ENCODE data around the gene PINK1. TPM values are rescaled to one million over a fixed set of nuclear protein-coding genes. Genes with fewer than 3 reads are reported as not detected.
A peak's percentile ranks its signal among the peaks of the same experiment; 100 is the strongest.

Gene PINK1
- total RNA-seq, 1 donor: 79.3 TPM

GRCh38 chr1:20588634-20589225 is 44.5 kb upstream of the PINK1 start, which contains the start of gene CDA:
TSS of gene CDA (plus strand) at chr1:20589097. CDS start at chr1:20589130, 33 bp downstream.
- DNase-seq (ENCODE audit: insufficient read length, low spot score, missing footprints): peak; percentile 56
- Histone ChIP-seq H3K4me2 (ENCODE audit: insufficient read depth, low read length) (peak within 1 kb of the TSS; percentile 63), H3K79me2 (ENCODE audit: insufficient read depth, low read length) (no peaks in the 10 kb centered on the region), H3K27me3 (ENCODE audit: insufficient read depth, low read length) (no peaks in the 10 kb centered on the region), H3K4me1 (ENCODE audit: insufficient read depth, low read length) (peaks cover 29% of the 10 kb centered on the region), H3K27ac (ENCODE audit: low read depth, low read length) (peak within 1 kb of the TSS; percentile 34), H4K20me1 (ENCODE audit: insufficient read depth, low read length) (no peaks in the 10 kb centered on the region), H3K9me3 (ENCODE audit: low read depth, low read length) (no peaks in the 10 kb centered on the region), H3K4me3 (ENCODE audit: insufficient read depth, low read length) (peak within 1 kb of the TSS; percentile 56), H2AFZ (ENCODE audit: low read length) (peak within 1 kb of the TSS; percentile 86), H3K36me3 (ENCODE audit: insufficient read depth, low read length) (no peaks in the 10 kb centered on the region)
- TF ChIP-seq, protein P1, sequence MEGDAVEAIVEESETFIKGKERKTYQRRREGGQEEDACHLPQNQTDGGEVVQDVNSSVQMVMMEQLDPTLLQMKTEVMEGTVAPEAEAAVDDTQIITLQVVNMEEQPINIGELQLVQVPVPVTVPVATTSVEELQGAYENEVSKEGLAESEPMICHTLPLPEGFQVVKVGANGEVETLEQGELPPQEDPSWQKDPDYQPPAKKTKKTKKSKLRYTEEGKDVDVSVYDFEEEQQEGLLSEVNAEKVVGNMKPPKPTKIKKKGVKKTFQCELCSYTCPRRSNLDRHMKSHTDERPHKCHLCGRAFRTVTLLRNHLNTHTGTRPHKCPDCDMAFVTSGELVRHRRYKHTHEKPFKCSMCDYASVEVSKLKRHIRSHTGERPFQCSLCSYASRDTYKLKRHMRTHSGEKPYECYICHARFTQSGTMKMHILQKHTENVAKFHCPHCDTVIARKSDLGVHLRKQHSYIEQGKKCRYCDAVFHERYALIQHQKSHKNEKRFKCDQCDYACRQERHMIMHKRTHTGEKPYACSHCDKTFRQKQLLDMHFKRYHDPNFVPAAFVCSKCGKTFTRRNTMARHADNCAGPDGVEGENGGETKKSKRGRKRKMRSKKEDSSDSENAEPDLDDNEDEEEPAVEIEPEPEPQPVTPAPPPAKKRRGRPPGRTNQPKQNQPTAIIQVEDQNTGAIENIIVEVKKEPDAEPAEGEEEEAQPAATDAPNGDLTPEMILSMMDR (IDR thresholded peaks at IDR 0.05; ENCODE audit: extremely low read depth, low read depth, low read length): no peak

DNA sequence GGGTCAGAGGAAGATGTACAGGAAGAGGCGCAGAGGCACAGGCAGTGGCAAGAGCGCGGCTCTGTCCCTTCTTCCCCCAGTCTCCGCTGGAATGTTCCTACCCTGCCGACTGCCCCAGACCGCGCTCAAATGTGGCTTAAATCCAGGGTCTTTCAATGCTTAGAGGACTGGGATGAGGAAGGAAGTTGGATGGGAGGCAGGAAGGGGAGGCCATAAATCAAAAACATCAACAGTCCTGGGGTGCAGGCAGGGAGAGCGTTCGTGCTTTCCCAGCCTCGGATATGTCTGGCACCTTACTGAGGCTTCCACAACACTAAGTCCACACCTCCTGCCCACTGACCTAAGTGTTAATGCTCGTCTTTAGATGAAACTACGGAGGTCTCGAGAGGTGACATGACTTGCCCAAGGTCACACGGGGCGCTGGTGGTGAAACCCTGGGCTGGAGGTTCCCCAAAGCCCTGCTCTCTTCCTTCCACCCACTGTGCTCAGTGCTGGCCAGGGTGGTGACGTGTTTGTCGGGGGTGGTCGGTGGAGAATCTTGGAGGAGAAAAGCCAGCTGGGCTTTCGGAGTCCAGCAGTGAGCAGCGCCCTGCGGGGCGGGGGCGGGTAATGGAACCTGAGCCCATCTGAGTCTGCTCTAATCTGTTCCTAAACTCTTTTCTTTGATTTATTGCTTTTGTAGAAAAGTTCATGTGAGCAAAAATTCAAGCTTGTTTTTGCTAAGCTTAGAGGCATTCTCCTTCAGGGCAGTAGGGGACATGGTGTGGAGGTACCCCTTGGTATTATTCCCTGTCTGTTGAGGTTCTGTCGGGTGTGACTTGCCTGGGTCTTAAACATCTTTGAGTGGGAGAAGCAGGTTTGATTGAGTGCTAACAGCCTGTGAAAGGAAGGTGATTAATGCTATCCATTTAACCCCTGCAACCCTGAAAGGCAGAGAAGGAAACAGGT is 43.7 kb upstream of the PINK1 start:
- Histone ChIP-seq H3K4me2 (ENCODE audit: insufficient read depth, low read length) (peak overlapping the region; percentile 63), H3K36me3 (ENCODE audit: insufficient read depth, low read length) (no peaks in the 10 kb centered on the region), H3K79me2 (ENCODE audit: insufficient read depth, low read length) (no peaks in the 10 kb centered on the region), H2AFZ (ENCODE audit: low read length) (peak overlapping the region; percentile 86), H3K27me3 (ENCODE audit: insufficient read depth, low read length) (no peaks in the 10 kb centered on the region), H4K20me1 (ENCODE audit: insufficient read depth, low read length) (no peaks in the 10 kb centered on the region), H3K9me3 (ENCODE audit: low read depth, low read length) (no peaks in the 10 kb centered on the region), H3K27ac (ENCODE audit: low read depth, low read length) (peak overlapping the region; percentile 3), H3K4me3 (ENCODE audit: insufficient read depth, low read length) (peak overlapping the region; percentile 56), H3K4me1 (ENCODE audit: insufficient read depth, low read length) (peaks cover 29% of the 10 kb centered on the region)
- peak; percentile 89 for DNase-seq (ENCODE audit: insufficient read length, low spot score, missing footprints)
- TF ChIP-seq, protein P1 (IDR thresholded peaks at IDR 0.05; ENCODE audit: extremely low read depth, low read depth, low read length): no peak

- Histone ChIP-seq H3K4me2 (ENCODE audit: insufficient read depth, low read length) (peak overlapping the region; percentile 63), H3K4me3 (ENCODE audit: insufficient read depth, low read length) (peak overlapping the region; percentile 56)
Measured at GRCh38 chr1:20590306-20590777, 42.9 kb upstream of the PINK1 start.

More at GRCh38 chr1:20590306-20590777, 42.9 kb upstream of the PINK1 start:
- peaks cover 29% of the 10 kb centered on the region for H3K4me1 ChIP-seq (ENCODE audit: insufficient read depth, low read length)
- H3K27me3 ChIP-seq (ENCODE audit: insufficient read depth, low read length): no peaks in the 10 kb centered on the region
- no peaks in the 10 kb centered on the region for H3K36me3 ChIP-seq (ENCODE audit: insufficient read depth, low read length)
- H2AFZ ChIP-seq (ENCODE audit: low read length): peak overlapping the region; percentile 11
- no peaks in the 10 kb centered on the region for H3K9me3 ChIP-seq (ENCODE audit: low read depth, low read length)
- H3K79me2 ChIP-seq (ENCODE audit: insufficient read depth, low read length): no peaks in the 10 kb centered on the region
- H3K27ac ChIP-seq (ENCODE audit: low read depth, low read length): no peak overlapping the region
- TF ChIP-seq, protein P1 (IDR thresholded peaks at IDR 0.05; ENCODE audit: extremely low read depth, low read depth, low read length): no peak
- DNase-seq (ENCODE audit: insufficient read length, low spot score, missing footprints): peak; percentile 77
- H4K20me1 ChIP-seq (ENCODE audit: insufficient read depth, low read length): no peaks in the 10 kb centered on the region

All from osteoblast (primary cell).